ENCODE data around the gene FLACC1.

FLACC1 gene

GRCh38 chr2:201248288-201248844, 108.8 kb downstream of the FLACC1 start:
- no peak for DNase-seq

- DNase-seq, result no peak
These were observed 110.9 kb downstream of the FLACC1 start for GRCh38 chr2:201246280-201246679.

- DNase-seq, result no peak
These were observed 112.3 kb downstream of the FLACC1 start for GRCh38 chr2:201244829-201245228.

GRCh38 chr2:201242571-201243277, 114.4 kb downstream of the FLACC1 start:
- DNase-seq, result no peak

- DNase-seq, result peak; percentile 29
These were observed 117.8 kb downstream of the FLACC1 start for GRCh38 chr2:201239167-201239935.
